Ishikawa (cell line): Measurements from ENCODE around the gene CTTN.

Experiments used
- CEBPB ChIP-seq: IDR thresholded peaks from 2 replicates; pipeline ENCODE4 v1.6.1; 2012
- EGR1 ChIP-seq: IDR thresholded peaks from 2 replicates; pipeline ENCODE4 v1.6.1; 2012
- EP300 ChIP-seq: IDR thresholded peaks from 2 replicates; pipeline ENCODE4 v1.6.1; 2012; ENCODE audit warnings: borderline replicate concordance
- NFIC ChIP-seq: IDR thresholded peaks from 2 replicates; pipeline ENCODE4 v1.6.1; 2012
- RAD21 ChIP-seq: IDR thresholded peaks from 2 replicates; pipeline ENCODE4 v1.6.1; 2012; ENCODE audit warnings: low read depth
- TAF1 ChIP-seq: IDR thresholded peaks from 2 replicates; pipeline ENCODE4 v1.6.1; 2012; ENCODE audit warnings: low read depth, mild to moderate bottlenecking
- YY1 ChIP-seq: IDR thresholded peaks from 2 replicates; pipeline ENCODE4 v1.6.1; 2012; ENCODE audit warnings: low read depth
- TF ChIP-seq, protein P1 (sequence below): IDR thresholded peaks from 2 replicates; pipeline ENCODE4 v1.6.1; 2012; ENCODE audit warnings: low read depth, mild to moderate bottlenecking
- TF ChIP-seq, protein P2 (sequence below): IDR thresholded peaks from 2 replicates; pipeline ENCODE4 v1.6.1; 2012
- TF ChIP-seq, protein P3 (sequence below): IDR thresholded peaks from 2 replicates; pipeline ENCODE4 v1.6.1; 2012

DNA sequence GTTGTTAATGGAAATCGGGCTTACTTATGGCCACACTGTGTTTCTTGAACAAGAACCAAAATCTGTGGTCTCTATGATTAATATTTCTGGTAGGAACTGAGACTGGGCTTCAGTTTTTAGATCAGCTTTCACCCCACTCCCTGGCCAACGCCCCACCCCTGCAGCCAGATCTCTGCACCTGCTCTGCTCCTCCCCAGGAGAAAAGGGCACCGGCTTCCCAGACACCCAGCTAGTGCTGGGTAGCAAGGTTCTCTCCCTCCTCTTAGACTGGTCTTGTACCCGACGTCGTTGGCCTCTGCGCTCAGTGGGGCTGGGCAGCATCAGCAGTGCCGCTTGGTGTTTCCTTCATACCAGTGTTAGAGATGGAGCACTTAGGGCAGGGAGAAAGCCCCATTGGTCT, 17.0 kb upstream of the CTTN start:
- no peak for TF ChIP-seq YY1
- no peak for TF ChIP-seq EP300
- no peak for TF ChIP-seq EGR1
- TF ChIP-seq, protein P1, sequence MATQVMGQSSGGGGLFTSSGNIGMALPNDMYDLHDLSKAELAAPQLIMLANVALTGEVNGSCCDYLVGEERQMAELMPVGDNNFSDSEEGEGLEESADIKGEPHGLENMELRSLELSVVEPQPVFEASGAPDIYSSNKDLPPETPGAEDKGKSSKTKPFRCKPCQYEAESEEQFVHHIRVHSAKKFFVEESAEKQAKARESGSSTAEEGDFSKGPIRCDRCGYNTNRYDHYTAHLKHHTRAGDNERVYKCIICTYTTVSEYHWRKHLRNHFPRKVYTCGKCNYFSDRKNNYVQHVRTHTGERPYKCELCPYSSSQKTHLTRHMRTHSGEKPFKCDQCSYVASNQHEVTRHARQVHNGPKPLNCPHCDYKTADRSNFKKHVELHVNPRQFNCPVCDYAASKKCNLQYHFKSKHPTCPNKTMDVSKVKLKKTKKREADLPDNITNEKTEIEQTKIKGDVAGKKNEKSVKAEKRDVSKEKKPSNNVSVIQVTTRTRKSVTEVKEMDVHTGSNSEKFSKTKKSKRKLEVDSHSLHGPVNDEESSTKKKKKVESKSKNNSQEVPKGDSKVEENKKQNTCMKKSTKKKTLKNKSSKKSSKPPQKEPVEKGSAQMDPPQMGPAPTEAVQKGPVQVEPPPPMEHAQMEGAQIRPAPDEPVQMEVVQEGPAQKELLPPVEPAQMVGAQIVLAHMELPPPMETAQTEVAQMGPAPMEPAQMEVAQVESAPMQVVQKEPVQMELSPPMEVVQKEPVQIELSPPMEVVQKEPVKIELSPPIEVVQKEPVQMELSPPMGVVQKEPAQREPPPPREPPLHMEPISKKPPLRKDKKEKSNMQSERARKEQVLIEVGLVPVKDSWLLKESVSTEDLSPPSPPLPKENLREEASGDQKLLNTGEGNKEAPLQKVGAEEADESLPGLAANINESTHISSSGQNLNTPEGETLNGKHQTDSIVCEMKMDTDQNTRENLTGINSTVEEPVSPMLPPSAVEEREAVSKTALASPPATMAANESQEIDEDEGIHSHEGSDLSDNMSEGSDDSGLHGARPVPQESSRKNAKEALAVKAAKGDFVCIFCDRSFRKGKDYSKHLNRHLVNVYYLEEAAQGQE, result no peak
- no peak for TF ChIP-seq NFIC
- TF ChIP-seq, protein P2, sequence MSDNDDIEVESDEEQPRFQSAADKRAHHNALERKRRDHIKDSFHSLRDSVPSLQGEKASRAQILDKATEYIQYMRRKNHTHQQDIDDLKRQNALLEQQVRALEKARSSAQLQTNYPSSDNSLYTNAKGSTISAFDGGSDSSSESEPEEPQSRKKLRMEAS, result no peak
- TF ChIP-seq CEBPB, result no peak
- no peak for TF ChIP-seq RAD21
- no peak for TF ChIP-seq TAF1
- TF ChIP-seq, protein P3, sequence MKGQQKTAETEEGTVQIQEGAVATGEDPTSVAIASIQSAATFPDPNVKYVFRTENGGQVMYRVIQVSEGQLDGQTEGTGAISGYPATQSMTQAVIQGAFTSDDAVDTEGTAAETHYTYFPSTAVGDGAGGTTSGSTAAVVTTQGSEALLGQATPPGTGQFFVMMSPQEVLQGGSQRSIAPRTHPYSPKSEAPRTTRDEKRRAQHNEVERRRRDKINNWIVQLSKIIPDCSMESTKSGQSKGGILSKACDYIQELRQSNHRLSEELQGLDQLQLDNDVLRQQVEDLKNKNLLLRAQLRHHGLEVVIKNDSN, result no peak
